GM21423 (cell line): ENCODE data around the gene WWOX.

Source experiments
- ATAC-seq: cut with Tn5 transposase; IDR thresholded peaks from one replicate; pipeline ENCODE4 v1.9.1; 2021; ENCODE audit warnings: mild to moderate bottlenecking, moderate library complexity; ENCODE audit not compliant: unreplicated experiment

The WWOX gene

GRCh38 chr16:78953526-78953925 is 854.1 kb downstream of the WWOX start:
- no peak for ATAC-seq

GRCh38 chr16:78955206-78955605 is 855.8 kb downstream of the WWOX start:
- ATAC-seq, result no peak

GRCh38 chr16:78956859-78957258 is 857.4 kb downstream of the WWOX start:
- ATAC-seq, result no peak

- ATAC-seq, result no peak
Observed at GRCh38 chr16:78957317-78958100, 858.1 kb downstream of the WWOX start.

- ATAC-seq, result peak; percentile 46
Observed at GRCh38 chr16:78961464-78961863, 862.0 kb downstream of the WWOX start.

GRCh38 chr16:78962457-78962929 is 863.0 kb downstream of the WWOX start:
- peak; percentile 93 for ATAC-seq

- no peak for ATAC-seq
Observed at GRCh38 chr16:78967948-78968347, 868.5 kb downstream of the WWOX start.

GRCh38 chr16:78969721-78970120 is 870.3 kb downstream of the WWOX start:
- no peak for ATAC-seq

- ATAC-seq, result no peak
Observed at GRCh38 chr16:78970650-78971049, 871.2 kb downstream of the WWOX start.

GRCh38 chr16:78972006-78972405 is 872.6 kb downstream of the WWOX start:
- ATAC-seq, result no peak

- ATAC-seq, result no peak
Observed at GRCh38 chr16:78972986-78973385, 873.5 kb downstream of the WWOX start.

- no peak for ATAC-seq
Observed at GRCh38 chr16:78976212-78976611, 876.8 kb downstream of the WWOX start.

GRCh38 chr16:78980825-78981224 is 881.4 kb downstream of the WWOX start:
- no peak for ATAC-seq

- ATAC-seq, result no peak
Observed at GRCh38 chr16:78982096-78982744, 882.8 kb downstream of the WWOX start.

GRCh38 chr16:78984324-78984723 is 884.9 kb downstream of the WWOX start:
- no peak for ATAC-seq

GRCh38 chr16:78984887-78985464 is 885.5 kb downstream of the WWOX start:
- no peak for ATAC-seq

GRCh38 chr16:78985716-78986605 is 886.5 kb downstream of the WWOX start:
- no peak for ATAC-seq

- ATAC-seq, result no peak
Observed at GRCh38 chr16:78987666-78988065, 888.2 kb downstream of the WWOX start.

- ATAC-seq, result no peak
Observed at GRCh38 chr16:78988361-78988969, 889.0 kb downstream of the WWOX start.

GRCh38 chr16:78990309-78990701 is 890.9 kb downstream of the WWOX start:
- ATAC-seq, result no peak

- ATAC-seq, result no peak
Observed at GRCh38 chr16:78992001-78992400, 892.5 kb downstream of the WWOX start.
